GM13977 (cell line): ENCODE data around the gene ADCY3.

Experiments
- DNase-seq: peaks from one replicate; pipeline ENCODE4 v3.0.0; 2012; ENCODE audit warnings: low spot score
- CTCF ChIP-seq: IDR thresholded peaks from 2 replicates; pipeline ENCODE4 v1.5.1; 2012; ENCODE audit warnings: mild to moderate bottlenecking, control low read depth; ENCODE audit not compliant: insufficient read depth; ENCODE audit errors: extremely low read depth, missing control alignments
- in situ Hi-C: fragments of 300-500 bp; cut with MboI; formaldehyde crosslinking; loops from one replicate; pipeline ENCODE4 v1.12.0; 2022; ENCODE audit warnings: low sequenced_read_pairs, low pct_unique_long_range_greater_than_20kb, mixed read lengths, inconsistent platforms; ENCODE audit not compliant: unreplicated experiment

ADCY3 gene

DNA sequence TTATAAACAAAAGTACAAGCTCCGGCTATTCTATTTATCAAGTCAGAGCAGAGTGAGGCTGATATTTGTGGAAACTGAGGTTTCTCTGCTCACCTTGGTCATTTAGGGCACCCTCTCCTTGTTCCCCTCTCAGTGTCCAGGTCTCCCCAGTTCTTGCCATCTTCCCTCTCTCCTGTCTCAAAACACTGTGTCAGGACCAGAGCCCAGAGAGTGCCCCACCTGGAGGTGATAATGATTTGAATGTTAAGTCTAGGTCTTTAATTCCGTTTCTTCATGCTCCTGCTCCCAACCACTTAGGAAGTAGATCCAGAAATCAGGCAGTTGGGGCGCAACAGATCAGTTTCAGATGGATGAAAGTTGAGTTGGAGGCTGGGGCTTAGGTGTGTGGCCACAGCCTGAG is 9.2 kb upstream of the ADCY3 start:
- no peak for TF ChIP-seq CTCF
- in situ Hi-C loops = no loop called here
- DNase-seq = no peak

- DNase-seq = no peak
- in situ Hi-C loops = no loop called here
- TF ChIP-seq CTCF = no peak
Observed at GRCh38 chr2:24928036-24928435, 8.0 kb upstream of the ADCY3 start.

DNA sequence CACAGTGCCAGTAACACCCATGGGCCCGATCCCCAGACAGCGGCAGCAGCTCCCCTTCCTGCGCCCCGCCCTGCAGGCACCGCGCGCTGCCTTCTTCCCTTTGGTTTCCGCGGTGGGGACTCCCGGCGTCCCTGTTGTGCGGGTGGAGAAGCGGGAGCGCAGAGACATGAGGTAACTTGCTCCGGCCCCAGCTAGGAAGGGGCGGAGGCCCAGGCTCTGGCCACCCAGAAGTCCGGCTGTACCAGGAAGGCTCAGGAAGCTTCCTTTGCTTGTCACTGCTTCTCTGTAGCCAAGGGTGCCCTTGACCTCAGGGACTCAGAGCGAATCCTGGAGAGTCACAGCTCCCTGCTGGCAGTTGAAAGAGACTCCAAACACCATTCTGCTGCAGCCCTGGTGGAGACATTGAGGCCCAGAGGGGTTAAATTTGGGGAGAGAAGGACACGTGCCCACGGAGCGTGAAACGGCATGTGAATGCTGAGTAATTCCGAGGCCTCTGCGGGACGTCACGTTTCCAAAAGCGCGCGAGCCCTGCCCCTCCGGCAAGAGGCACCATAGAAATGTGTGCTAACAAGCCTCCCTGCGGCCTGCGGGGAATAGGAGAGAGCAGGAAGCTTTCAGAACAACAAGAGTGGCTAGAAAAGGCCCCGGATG is 6.7 kb upstream of the ADCY3 start:
- in situ Hi-C loops = no loop called here
- TF ChIP-seq CTCF = no peak
- no peak for DNase-seq

GRCh38 chr2:24926220-24926601 is 6.2 kb upstream of the ADCY3 start:
- no peak for TF ChIP-seq CTCF
- DNase-seq = no peak
- in situ Hi-C loops = no loop called here

- no peak for DNase-seq
- no peak for TF ChIP-seq CTCF
- in situ Hi-C loops = no loop called here
Observed at GRCh38 chr2:24925815-24926214, 5.8 kb upstream of the ADCY3 start.

- DNase-seq = no peak
- TF ChIP-seq CTCF = no peak
- in situ Hi-C loops = no loop called here
Observed at GRCh38 chr2:24924732-24925131, 4.7 kb upstream of the ADCY3 start.

DNA sequence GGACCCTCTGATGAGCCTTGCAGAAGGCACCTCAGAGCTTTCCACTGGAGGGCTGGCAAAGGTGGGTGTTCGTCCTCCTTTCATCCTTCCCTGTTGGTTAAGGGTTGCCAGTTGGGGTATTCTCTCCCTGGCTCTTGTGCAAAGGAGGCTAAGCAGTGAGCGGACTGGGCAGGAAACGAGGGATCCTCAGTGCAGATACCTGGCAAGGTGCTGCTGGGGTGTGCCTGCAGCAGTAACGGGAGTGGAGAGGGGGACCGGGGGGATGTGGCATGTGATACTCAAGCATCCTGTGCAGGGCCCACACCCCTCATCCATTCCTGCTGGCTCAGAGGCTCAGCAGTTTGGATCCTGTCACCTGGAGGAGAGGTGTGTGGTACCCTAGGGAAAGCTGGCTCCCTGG is 4.2 kb upstream of the ADCY3 start:
- TF ChIP-seq CTCF = no peak
- DNase-seq = no peak
- in situ Hi-C loops = no loop called here
